Caco-2 (cell line): ENCODE measurements around the gene VAMP4. TPM values are rescaled to one million over a fixed set of nuclear protein-coding genes. Genes with fewer than 3 reads are reported as not detected.

ENCODE experiments used
- BruUV-seq: library from RNA; stranded (reverse); fragments of 400-500 nt; replicated peaks from 2 replicates; lab custom pipeline; 2021; lab: Mats Ljungman, UMichigan
- CTCF ChIA-PET: fragments of 300-600 bp; sonication (Branson Sonifier 250); formaldehyde crosslinking; loops from one replicate; lab custom pipeline; 2022; ENCODE audit warnings: antibody characterized with exemption; lab: Charles Lee
- POLR2A ChIA-PET: fragments of 300-600 bp; sonication (Branson Sonifier 250); formaldehyde crosslinking; loops from one replicate; lab custom pipeline; 2022; ENCODE audit warnings: antibody characterized with exemption; lab: Charles Lee
- DNase-seq, 2 experiments: peaks; one replicate each; pipeline versions ENCODE4 v3.0.0 to v3.0.0-alpha.2; 2020 to 2022
- H3K27me3 ChIP-seq: replicated peaks from 2 replicates; pipeline ENCODE4 v1.6.0; 2011; ENCODE audit warnings: low read length; ENCODE audit not compliant: control insufficient read depth, insufficient read depth
- H3K36me3 ChIP-seq: 2 replicates; pipeline ENCODE4 v1.5.1; 2011; ENCODE audit warnings: low read length; ENCODE audit not compliant: control insufficient read depth, insufficient read depth
- H3K4me1 ChIP-seq: fragments of 250-450 bp; sonication (Bioruptor Pico); 2 replicates; pipeline ENCODE4 v1.5.1; 2020; ENCODE audit warnings: mild to moderate bottlenecking
- H3K4me3 ChIP-seq: 2 replicates; pipeline ENCODE4 v1.5.1; 2011; ENCODE audit warnings: low read depth, mild to moderate bottlenecking, control low read depth, low read length
- H3K9me3 ChIP-seq: fragments of 250-450 bp; sonication (Bioruptor Pico); 2 replicates; pipeline ENCODE4 v1.5.1; 2020; ENCODE audit warnings: mild to moderate bottlenecking, moderate library complexity
- H3K27ac Mint-ChIP-seq: one replicate; pipeline ENCODE4 v1.8.0; 2022; ENCODE audit warnings: mixed read lengths; ENCODE audit not compliant: unreplicated experiment
- H3K27me3 Mint-ChIP-seq: one replicate; pipeline ENCODE4 v1.8.0; 2022; ENCODE audit warnings: mixed read lengths; ENCODE audit not compliant: insufficient read depth, unreplicated experiment
- H3K36me3 Mint-ChIP-seq: one replicate; pipeline ENCODE4 v1.8.0; 2022; ENCODE audit warnings: mild to moderate bottlenecking, mixed read lengths; ENCODE audit not compliant: insufficient read depth, unreplicated experiment
- H3K4me1 Mint-ChIP-seq: one replicate; pipeline ENCODE4 v1.8.0; 2022; ENCODE audit warnings: low read depth, mixed read lengths; ENCODE audit not compliant: unreplicated experiment
- H3K4me3 Mint-ChIP-seq: one replicate; pipeline ENCODE4 v1.8.0; 2022; ENCODE audit warnings: mild to moderate bottlenecking, moderate library complexity, mixed read lengths; ENCODE audit not compliant: unreplicated experiment
- H3K9me3 Mint-ChIP-seq: one replicate; pipeline ENCODE4 v1.8.0; 2022; ENCODE audit warnings: mixed read lengths; ENCODE audit not compliant: unreplicated experiment
- CTCF ChIP-seq, 2 experiments: fragments of 200-600 bp in 1 of 2; IDR thresholded peaks; 1 replicate in 1 of 2; 2 replicates in 1 of 2; pipeline versions ENCODE4 v1.5.1 to v1.8.0; 2011 to 2022; ENCODE audit warnings: antibody characterized with exemption in 1 of 2, control low read depth in 1 of 2, inconsistent platforms in 1 of 2, low read depth in 1 of 2, low read length in 1 of 2, mild to moderate bottlenecking in 1 of 2, moderate library complexity in 1 of 2; ENCODE audit not compliant: insufficient read depth in 1 of 2, severe bottlenecking in 1 of 2, unreplicated experiment in 1 of 2
- intact Hi-C: fragments of 100-400 bp; cut with micrococcal nuclease; formaldehyde crosslinking; loops from one replicate; pipeline ENCODE4 v1.10.0; 2022; ENCODE audit not compliant: unreplicated experiment
- total RNA-seq: library from RNA; stranded (reverse); gene quantifications from 2 replicates; pipeline ENCODE4 v1.2.3, GENCODE V29; 2022

The VAMP4 gene
- total RNA-seq, 1 experiment from 2014 or later, result 4.9 TPM

GRCh38 chr1:171758011-171758410 is 16.1 kb upstream of the VAMP4 start:
- Mint-ChIP-seq H3K4me3 (no peak overlapping the region), H3K27ac (no peak overlapping the region), H3K9me3 (peaks cover 11% of the 10 kb centered on the region), H3K36me3 (no peaks in the 10 kb centered on the region), H3K4me1 (no peaks in the 10 kb centered on the region), H3K27me3 (peaks cover under 1% of the 10 kb centered on the region)
- H3K9me3 ChIP-seq, result peaks cover 12% of the 10 kb centered on the region
- ChIA-PET POLR2A (no interaction called here), CTCF (no interaction called here)
- H3K36me3 ChIP-seq, result no peaks in the 10 kb centered on the region
- intact Hi-C loops, result no loop called here
- no peaks in the 10 kb centered on the region; the same call in 1 of the 2 replicates for H3K4me1 ChIP-seq
- no peak for TF ChIP-seq CTCF (IDR thresholded peaks at IDR 0.05; ENCODE audit: insufficient read depth in 1 of 2, low read depth in 1 of 2, low read length in 1 of 2, severe bottlenecking in 1 of 2, unreplicated experiment in 1 of 2)
- BruUV-seq, result no TSS peak
- H3K4me3 ChIP-seq, result no peak overlapping the region
- no peaks in the 10 kb centered on the region for H3K27me3 ChIP-seq
- DNase-seq, result no peak

- Histone ChIP-seq H3K27me3 (no peaks in the 10 kb centered on the region), H3K4me1 (no peaks in the 10 kb centered on the region; the same call in 1 of the 2 replicates), H3K4me3 (no peak overlapping the region), H3K9me3 (peaks cover 12% of the 10 kb centered on the region), H3K36me3 (no peaks in the 10 kb centered on the region)
- H3K9me3 Mint-ChIP-seq, result peaks cover 11% of the 10 kb centered on the region
- no peaks in the 10 kb centered on the region for H3K4me1 Mint-ChIP-seq
- no peaks in the 10 kb centered on the region for H3K36me3 Mint-ChIP-seq
- POLR2A ChIA-PET, result no interaction called here
- no peak overlapping the region for H3K27ac Mint-ChIP-seq
- no peaks in the 10 kb centered on the region for H3K27me3 Mint-ChIP-seq
- no peak for DNase-seq
- no peak overlapping the region for H3K4me3 Mint-ChIP-seq
- BruUV-seq, result no TSS peak
- intact Hi-C loops, result no loop called here
- CTCF ChIA-PET, result no interaction called here
- no peak for TF ChIP-seq CTCF (IDR thresholded peaks at IDR 0.05; ENCODE audit: insufficient read depth in 1 of 2, low read depth in 1 of 2, low read length in 1 of 2, severe bottlenecking in 1 of 2, unreplicated experiment in 1 of 2)
Observed at GRCh38 chr1:171756856-171757255, 15.0 kb upstream of the VAMP4 start.

GRCh38 chr1:171754971-171755370 is 13.1 kb upstream of the VAMP4 start:
- no peak for DNase-seq
- no peaks in the 10 kb centered on the region for H3K36me3 Mint-ChIP-seq
- Histone ChIP-seq H3K27me3 (no peaks in the 10 kb centered on the region), H3K36me3 (no peaks in the 10 kb centered on the region), H3K9me3 (peaks cover 12% of the 10 kb centered on the region), H3K4me3 (no peak overlapping the region), H3K4me1 (no peaks in the 10 kb centered on the region; the same call in 1 of the 2 replicates)
- intact Hi-C loops, result no loop called here
- ChIA-PET CTCF (no interaction called here), POLR2A (no interaction called here)
- no peak overlapping the region for H3K27ac Mint-ChIP-seq
- no peaks in the 10 kb centered on the region for H3K27me3 Mint-ChIP-seq
- no peaks in the 10 kb centered on the region for H3K4me1 Mint-ChIP-seq
- BruUV-seq, result no TSS peak
- H3K9me3 Mint-ChIP-seq, result peaks cover 11% of the 10 kb centered on the region
- no peak for TF ChIP-seq CTCF (IDR thresholded peaks at IDR 0.05; ENCODE audit: insufficient read depth in 1 of 2, low read depth in 1 of 2, low read length in 1 of 2, severe bottlenecking in 1 of 2, unreplicated experiment in 1 of 2)
- H3K4me3 Mint-ChIP-seq, result no peak overlapping the region
